Calu3 (cell line): Measurements from ENCODE around the gene JAZF1. TPM values are rescaled to one million over a fixed set of nuclear protein-coding genes. Genes with fewer than 3 reads are reported as not detected.

Source experiments
- BruUV-seq: library from RNA; stranded (reverse); fragments of 400-500 nt; replicated peaks from 2 replicates; lab custom pipeline; 2021; lab: Mats Ljungman, UMichigan
- CTCF ChIA-PET: fragments of 300-600 bp; sonication (Branson Sonifier 250); formaldehyde crosslinking; loops from one replicate; lab custom pipeline; 2022; ENCODE audit warnings: antibody characterized with exemption; lab: Charles Lee
- DNase-seq: peaks from one replicate; pipeline ENCODE4 v3.0.0; 2022
- H3K27ac Mint-ChIP-seq: one replicate; pipeline ENCODE4 v1.8.0; 2022; ENCODE audit warnings: mixed read lengths; ENCODE audit not compliant: unreplicated experiment
- H3K27me3 Mint-ChIP-seq: one replicate; pipeline ENCODE4 v1.8.0; 2022; ENCODE audit warnings: mixed read lengths; ENCODE audit not compliant: unreplicated experiment
- H3K36me3 Mint-ChIP-seq: one replicate; pipeline ENCODE4 v1.8.0; 2022; ENCODE audit warnings: mild to moderate bottlenecking, moderate library complexity, mixed read lengths; ENCODE audit not compliant: insufficient read depth, unreplicated experiment
- H3K4me1 Mint-ChIP-seq: one replicate; pipeline ENCODE4 v1.8.0; 2022; ENCODE audit warnings: mild to moderate bottlenecking, low read depth, mixed read lengths; ENCODE audit not compliant: unreplicated experiment
- H3K4me3 Mint-ChIP-seq: one replicate; pipeline ENCODE4 v1.8.0; 2022; ENCODE audit warnings: mild to moderate bottlenecking, low read depth, moderate library complexity, mixed read lengths; ENCODE audit not compliant: unreplicated experiment
- H3K9me3 Mint-ChIP-seq: one replicate; pipeline ENCODE4 v1.8.0; 2022; ENCODE audit warnings: low read depth, mixed read lengths; ENCODE audit not compliant: unreplicated experiment
- intact Hi-C: fragments of 100-400 bp; cut with micrococcal nuclease; formaldehyde crosslinking; loops from one replicate; pipeline ENCODE4 v1.10.0; 2022; ENCODE audit not compliant: unreplicated experiment
- total RNA-seq: library from RNA; stranded (reverse); gene quantifications from 2 replicates; pipeline ENCODE4 v1.2.3, GENCODE V29; 2022
- TF ChIP-seq, protein P1 (sequence below): fragments of 200-600 bp; IDR thresholded peaks from one replicate; pipeline ENCODE4 v1.8.0; 2022; ENCODE audit warnings: antibody characterized with exemption; ENCODE audit not compliant: unreplicated experiment

Gene JAZF1
- total RNA-seq, 1 experiment from 2014 or later, result 10.7 TPM

- no peak overlapping the region for H3K27ac Mint-ChIP-seq
- TF ChIP-seq, protein P1, sequence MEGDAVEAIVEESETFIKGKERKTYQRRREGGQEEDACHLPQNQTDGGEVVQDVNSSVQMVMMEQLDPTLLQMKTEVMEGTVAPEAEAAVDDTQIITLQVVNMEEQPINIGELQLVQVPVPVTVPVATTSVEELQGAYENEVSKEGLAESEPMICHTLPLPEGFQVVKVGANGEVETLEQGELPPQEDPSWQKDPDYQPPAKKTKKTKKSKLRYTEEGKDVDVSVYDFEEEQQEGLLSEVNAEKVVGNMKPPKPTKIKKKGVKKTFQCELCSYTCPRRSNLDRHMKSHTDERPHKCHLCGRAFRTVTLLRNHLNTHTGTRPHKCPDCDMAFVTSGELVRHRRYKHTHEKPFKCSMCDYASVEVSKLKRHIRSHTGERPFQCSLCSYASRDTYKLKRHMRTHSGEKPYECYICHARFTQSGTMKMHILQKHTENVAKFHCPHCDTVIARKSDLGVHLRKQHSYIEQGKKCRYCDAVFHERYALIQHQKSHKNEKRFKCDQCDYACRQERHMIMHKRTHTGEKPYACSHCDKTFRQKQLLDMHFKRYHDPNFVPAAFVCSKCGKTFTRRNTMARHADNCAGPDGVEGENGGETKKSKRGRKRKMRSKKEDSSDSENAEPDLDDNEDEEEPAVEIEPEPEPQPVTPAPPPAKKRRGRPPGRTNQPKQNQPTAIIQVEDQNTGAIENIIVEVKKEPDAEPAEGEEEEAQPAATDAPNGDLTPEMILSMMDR, result no peak
- no peaks in the 10 kb centered on the region for H3K36me3 Mint-ChIP-seq
- DNase-seq, result no peak
- no peaks in the 10 kb centered on the region for H3K27me3 Mint-ChIP-seq
- H3K4me1 Mint-ChIP-seq, result peaks cover 27% of the 10 kb centered on the region
- no TSS peak for BruUV-seq
- intact Hi-C loops, result no loop called here
- H3K9me3 Mint-ChIP-seq, result no peaks in the 10 kb centered on the region
- no peak overlapping the region for H3K4me3 Mint-ChIP-seq
- CTCF ChIA-PET, result no interaction called here
These were observed 111.2 kb downstream of the JAZF1 start for GRCh38 chr7:28069388-28069787.

DNA sequence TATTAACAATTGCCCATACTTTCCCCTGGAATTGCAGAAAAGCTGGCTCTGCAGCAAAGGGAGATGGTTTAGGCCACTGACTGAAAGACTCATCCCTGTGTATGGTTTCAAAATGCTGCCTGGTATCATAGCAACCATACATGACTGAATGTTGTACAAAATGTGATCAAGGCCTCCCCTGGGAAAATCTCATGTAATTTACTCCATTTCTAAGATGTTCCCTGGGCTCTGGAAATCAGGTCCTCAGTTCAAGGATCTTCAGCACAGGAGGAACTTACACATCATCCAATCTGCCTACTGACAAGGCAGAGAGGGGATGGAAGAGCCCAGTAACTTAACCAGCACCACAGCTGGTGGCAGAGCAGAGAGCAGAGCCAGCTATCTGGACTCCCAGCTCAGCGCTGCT, 111.8 kb downstream of the JAZF1 start:
- H3K27ac Mint-ChIP-seq, result no peak overlapping the region
- no peaks in the 10 kb centered on the region for H3K27me3 Mint-ChIP-seq
- TF ChIP-seq, protein P1, result no peak
- H3K36me3 Mint-ChIP-seq, result no peaks in the 10 kb centered on the region
- H3K9me3 Mint-ChIP-seq, result no peaks in the 10 kb centered on the region
- no peak for DNase-seq
- no TSS peak for BruUV-seq
- CTCF ChIA-PET, result interaction anchor here (0.5 kb wide), 1 partner anchor 782 kb away, joined by 3 read pairs; no protein-coding TSS in a partner anchor
- H3K4me3 Mint-ChIP-seq, result no peak overlapping the region
- intact Hi-C loops, result no loop called here
- H3K4me1 Mint-ChIP-seq, result peaks cover 30% of the 10 kb centered on the region

DNA sequence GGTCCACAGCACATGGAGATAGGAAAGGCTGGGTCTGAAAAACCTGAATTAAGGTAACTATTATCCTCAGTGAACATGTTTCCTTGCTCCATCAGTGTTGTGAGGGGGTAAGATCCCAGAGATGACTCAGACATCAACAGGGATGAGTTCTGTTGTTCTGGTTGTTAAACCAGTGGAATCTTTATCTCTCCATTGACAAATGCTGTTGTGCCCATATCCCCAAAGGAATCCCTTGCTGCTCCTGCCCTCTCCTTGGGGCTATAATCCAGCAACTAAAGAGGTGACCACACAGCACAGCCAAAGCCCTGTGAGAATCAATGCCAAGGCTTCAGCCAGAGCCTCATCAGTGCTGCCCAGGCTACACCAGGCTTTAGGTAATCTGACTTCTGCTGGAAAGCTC, 113.4 kb downstream of the JAZF1 start:
- H3K9me3 Mint-ChIP-seq, result no peaks in the 10 kb centered on the region
- peaks cover 40% of the 10 kb centered on the region for H3K4me1 Mint-ChIP-seq
- no peak for DNase-seq
- TF ChIP-seq, protein P1, result no peak
- no TSS peak for BruUV-seq
- no peak overlapping the region for H3K4me3 Mint-ChIP-seq
- CTCF ChIA-PET, result no interaction called here
- intact Hi-C loops, result no loop called here
- no peaks in the 10 kb centered on the region for H3K27me3 Mint-ChIP-seq
- H3K36me3 Mint-ChIP-seq, result no peaks in the 10 kb centered on the region
- no peak overlapping the region for H3K27ac Mint-ChIP-seq

DNA sequence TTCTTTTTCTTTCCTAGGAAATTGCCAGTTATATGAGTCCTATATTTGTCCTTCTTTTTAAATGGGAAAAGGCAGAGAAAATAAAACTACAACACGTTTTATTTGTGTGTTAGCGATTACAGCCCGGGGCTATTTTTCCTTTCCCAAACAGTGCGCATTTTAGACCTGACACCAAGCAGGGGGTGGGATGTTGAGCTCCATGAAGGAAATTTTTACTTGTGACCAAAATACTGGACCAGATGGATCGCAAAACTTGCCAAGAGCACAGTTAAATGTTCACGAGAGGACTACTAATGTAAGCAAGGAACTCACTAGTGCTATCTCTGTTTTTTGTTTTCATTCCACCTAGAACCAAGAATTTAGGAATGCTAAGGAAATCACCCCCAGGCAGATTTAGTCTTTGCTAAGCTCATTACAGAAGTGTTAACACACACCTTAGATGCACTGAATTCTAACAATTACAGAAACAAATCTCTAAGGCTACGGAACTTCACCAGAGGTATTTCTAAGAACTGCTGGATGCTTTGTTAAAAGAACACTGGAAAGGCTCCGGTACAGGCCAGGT, 114.8 kb downstream of the JAZF1 start:
- Mint-ChIP-seq H3K27ac (no peak overlapping the region), H3K4me1 (peaks cover 49% of the 10 kb centered on the region), H3K9me3 (no peaks in the 10 kb centered on the region), H3K36me3 (no peaks in the 10 kb centered on the region), H3K4me3 (no peak overlapping the region), H3K27me3 (no peaks in the 10 kb centered on the region)
- TF ChIP-seq, protein P1, result no peak
- DNase-seq, result no peak
- intact Hi-C loops, result no loop called here
- CTCF ChIA-PET, result no interaction called here
- no TSS peak for BruUV-seq
